Measurements from ENCODE around the gene CCDC88B.

GRCh38 chr11:64403106-64403505, 63.1 kb downstream of the CCDC88B start:
- TF ChIP-seq REST (tag by site-specific recombination; IDR thresholded peaks at IDR 0.05): no peak
- no peak for TF ChIP-seq ZNF174 (tag by site-specific recombination; IDR thresholded peaks at IDR 0.05)
- no peak for TF ChIP-seq ZNF311 (tag by site-specific recombination; IDR thresholded peaks at IDR 0.05; ENCODE audit: borderline replicate concordance)
- no peak for TF ChIP-seq ZNF394 (tag by site-specific recombination; IDR thresholded peaks at IDR 0.05; ENCODE audit: borderline replicate concordance)
- no peak for TF ChIP-seq CTCF (tag by site-specific recombination; IDR thresholded peaks at IDR 0.05)
- TF ChIP-seq, protein P1, sequence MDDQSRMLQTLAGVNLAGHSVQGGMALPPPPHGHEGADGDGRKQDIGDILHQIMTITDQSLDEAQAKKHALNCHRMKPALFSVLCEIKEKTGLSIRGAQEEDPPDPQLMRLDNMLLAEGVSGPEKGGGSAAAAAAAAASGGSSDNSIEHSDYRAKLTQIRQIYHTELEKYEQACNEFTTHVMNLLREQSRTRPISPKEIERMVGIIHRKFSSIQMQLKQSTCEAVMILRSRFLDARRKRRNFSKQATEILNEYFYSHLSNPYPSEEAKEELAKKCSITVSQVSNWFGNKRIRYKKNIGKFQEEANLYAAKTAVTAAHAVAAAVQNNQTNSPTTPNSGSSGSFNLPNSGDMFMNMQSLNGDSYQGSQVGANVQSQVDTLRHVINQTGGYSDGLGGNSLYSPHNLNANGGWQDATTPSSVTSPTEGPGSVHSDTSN (CRISPR knock-in tag; IDR thresholded peaks at IDR 0.05): no peak
- TF ChIP-seq ZNF76 (tag by site-specific recombination; IDR thresholded peaks at IDR 0.05; ENCODE audit: borderline replicate concordance, low read depth): no peak
- TF ChIP-seq ZSCAN23 (tag by site-specific recombination; IDR thresholded peaks at IDR 0.05): no peak
- TF ChIP-seq ZNF639 (tag by site-specific recombination; IDR thresholded peaks at IDR 0.05): no peak
- TF ChIP-seq ZNF292 (tag by site-specific recombination; IDR thresholded peaks at IDR 0.05; ENCODE audit: borderline replicate concordance, low read depth): no peak
- TF ChIP-seq ZEB2 (tag by site-specific recombination; IDR thresholded peaks at IDR 0.05): no peak
- no peak for TF ChIP-seq ZNF624 (tag by site-specific recombination; IDR thresholded peaks at IDR 0.05)
